Thoracic aorta (tissue), 2 donors: ENCODE data around the gene MBNL1. TPM values are rescaled to one million over a fixed set of nuclear protein-coding genes. Genes with fewer than 3 reads are reported as not detected.
A peak's percentile ranks its signal among the peaks of the same experiment; 100 is the strongest.

ENCODE experiments used
- ATAC-seq: fragments of 150-250 bp; one replicate; pipeline ENCODE4 v1.8.0; 2017; ENCODE audit warnings: low read depth; ENCODE audit not compliant: insufficient number of reproducible peaks, low FRiP score
- DNase-seq: peaks from one replicate; pipeline ENCODE4 v3.0.0-alpha.2; 2020; ENCODE audit warnings: low spot score
- H3K27ac ChIP-seq, 2 donors: fragments of 200-600 bp; sonication (generic); 1 replicate in 1 of 2; 2 replicates in 1 of 2; pipeline ENCODE4 v1.5.1; 2016; ENCODE audit warnings: mild to moderate bottlenecking in 2 of 2, moderate library complexity in 2 of 2
- H3K27me3 ChIP-seq: fragments of 200-600 bp; sonication (generic); replicated peaks from 2 replicates; pipeline ENCODE4 v1.6.0; 2016; ENCODE audit warnings: mild to moderate bottlenecking; ENCODE audit not compliant: insufficient read depth
- H3K36me3 ChIP-seq: fragments of 200-600 bp; sonication (generic); one replicate; pipeline ENCODE4 v1.5.1; 2016
- H3K4me1 ChIP-seq, 2 donors: fragments of 200-600 bp; sonication (generic); 1 replicate in 1 of 2; 2 replicates in 1 of 2; pipeline versions ENCODE4 v1.5.1 to v1.6.0; 2016; ENCODE audit warnings: low read depth in 2 of 2, mild to moderate bottlenecking in 1 of 2; ENCODE audit not compliant: control insufficient read depth in 1 of 2
- H3K4me3 ChIP-seq: fragments of 200-600 bp; sonication (generic); 2 replicates; pipeline ENCODE4 v1.5.1; 2016; ENCODE audit warnings: mild to moderate bottlenecking
- H3K9me3 ChIP-seq: fragments of 200-600 bp; sonication (generic); 2 replicates; pipeline ENCODE4 v1.5.1; 2016
- total RNA-seq, 2 donors: library from RNA; depleted of rRNA; stranded (reverse); fragments of >200 nt; gene quantifications; one replicate each; pipeline versions ENCODE4 v1.1.0 to v1.2.3, GENCODE V29; 2016
- TF ChIP-seq, protein P1 (sequence below): fragments of 200-600 bp; sonication (generic); IDR thresholded peaks from one replicate; pipeline ENCODE4 v1.5.1; 2019; ENCODE audit warnings: antibody characterized with exemption

The MBNL1 gene
- total RNA-seq, 2 donors from 2014 or later: 783 to 1,062 TPM

GRCh38 chr3:152300029-152300731 is 31.5 kb downstream of the MBNL1 start:
- H3K27ac ChIP-seq: peak overlapping the region; percentile 62 to 83
- peaks cover 73 to 90% of the 10 kb centered on the region in 2 donors for H3K4me1 ChIP-seq
- DNase-seq (no peak), ATAC-seq (no peak)
- TF ChIP-seq, protein P1, sequence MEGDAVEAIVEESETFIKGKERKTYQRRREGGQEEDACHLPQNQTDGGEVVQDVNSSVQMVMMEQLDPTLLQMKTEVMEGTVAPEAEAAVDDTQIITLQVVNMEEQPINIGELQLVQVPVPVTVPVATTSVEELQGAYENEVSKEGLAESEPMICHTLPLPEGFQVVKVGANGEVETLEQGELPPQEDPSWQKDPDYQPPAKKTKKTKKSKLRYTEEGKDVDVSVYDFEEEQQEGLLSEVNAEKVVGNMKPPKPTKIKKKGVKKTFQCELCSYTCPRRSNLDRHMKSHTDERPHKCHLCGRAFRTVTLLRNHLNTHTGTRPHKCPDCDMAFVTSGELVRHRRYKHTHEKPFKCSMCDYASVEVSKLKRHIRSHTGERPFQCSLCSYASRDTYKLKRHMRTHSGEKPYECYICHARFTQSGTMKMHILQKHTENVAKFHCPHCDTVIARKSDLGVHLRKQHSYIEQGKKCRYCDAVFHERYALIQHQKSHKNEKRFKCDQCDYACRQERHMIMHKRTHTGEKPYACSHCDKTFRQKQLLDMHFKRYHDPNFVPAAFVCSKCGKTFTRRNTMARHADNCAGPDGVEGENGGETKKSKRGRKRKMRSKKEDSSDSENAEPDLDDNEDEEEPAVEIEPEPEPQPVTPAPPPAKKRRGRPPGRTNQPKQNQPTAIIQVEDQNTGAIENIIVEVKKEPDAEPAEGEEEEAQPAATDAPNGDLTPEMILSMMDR: no peak
- no peaks in the 10 kb centered on the region for H3K27me3 ChIP-seq
- H3K4me3 ChIP-seq: peak overlapping the region; percentile 67
- H3K9me3 ChIP-seq: no peaks in the 10 kb centered on the region
- H3K36me3 ChIP-seq: no peaks in the 10 kb centered on the region

- Histone ChIP-seq H3K27ac (peak overlapping the region; percentile 62 to 83), H3K4me1 (peaks cover 73 to 90% of the 10 kb centered on the region in 2 donors)
- ATAC-seq: no peak
These were observed 33.0 kb downstream of the MBNL1 start for GRCh38 chr3:152301745-152302181.

DNA sequence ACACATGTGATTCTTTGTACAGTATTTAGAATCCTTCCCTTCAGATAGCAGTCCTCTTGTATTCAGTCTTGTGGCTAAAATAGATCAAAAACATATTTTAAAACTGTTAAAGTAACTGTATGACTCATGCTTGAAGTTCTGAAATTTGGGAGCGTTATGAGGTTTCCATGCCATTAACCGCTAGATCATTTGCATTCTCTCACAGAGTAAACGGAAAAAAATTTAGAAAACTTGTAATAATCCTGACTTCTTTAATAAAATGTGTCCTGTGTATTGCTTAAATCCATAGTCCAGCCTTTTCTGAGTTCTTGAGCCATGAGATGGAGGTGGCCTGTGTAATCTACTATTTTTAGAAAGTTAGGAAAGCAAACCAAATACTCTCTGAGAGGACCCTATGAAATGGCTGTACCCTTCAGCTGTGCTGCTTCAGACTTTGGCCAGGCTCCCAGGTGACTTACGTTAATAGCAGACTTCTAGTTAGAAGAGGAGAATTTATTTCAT is 33.8 kb downstream of the MBNL1 start:
- Histone ChIP-seq H3K4me1 (peaks cover 72 to 90% of the 10 kb centered on the region in 2 donors), H3K27ac (peak overlapping the region; percentile 62 to 83), H3K36me3 (no peaks in the 10 kb centered on the region), H3K9me3 (no peaks in the 10 kb centered on the region), H3K4me3 (peak overlapping the region; percentile 67), H3K27me3 (no peaks in the 10 kb centered on the region)
- ATAC-seq: peak; percentile 81
- DNase-seq: no peak
- TF ChIP-seq, protein P1: no peak

More at GRCh38 chr3:152301745-152302181, 33.0 kb downstream of the MBNL1 start:
- Histone ChIP-seq H3K36me3 (no peaks in the 10 kb centered on the region), H3K9me3 (no peaks in the 10 kb centered on the region), H3K27me3 (no peaks in the 10 kb centered on the region), H3K4me3 (peak overlapping the region; percentile 67)
- DNase-seq: no peak
- TF ChIP-seq, protein P1: no peak

DNA sequence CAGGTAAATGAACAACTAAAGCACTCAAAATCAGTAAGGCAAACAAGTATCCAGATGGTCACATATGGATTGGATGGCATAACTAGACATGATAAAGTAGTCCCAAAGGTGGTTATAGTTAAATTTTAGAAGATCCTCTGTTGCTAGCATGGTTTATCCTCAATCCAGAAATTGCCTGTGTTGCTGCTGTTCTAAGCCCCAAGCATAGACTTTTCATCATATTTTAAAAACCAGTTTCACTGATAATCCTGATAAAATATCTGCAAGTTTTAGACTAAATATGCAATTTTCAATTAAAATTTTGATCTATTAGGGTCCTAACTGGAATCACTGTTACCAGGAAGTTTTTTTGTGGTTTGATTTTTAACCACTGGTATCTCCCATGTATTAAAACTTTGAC is 35.4 kb downstream of the MBNL1 start:
- H3K27me3 ChIP-seq: no peaks in the 10 kb centered on the region
- peaks cover 75 to 91% of the 10 kb centered on the region in 2 donors for H3K4me1 ChIP-seq
- DNase-seq (no peak), ATAC-seq (no peak)
- H3K4me3 ChIP-seq: peak overlapping the region; percentile 67
- no peaks in the 10 kb centered on the region for H3K36me3 ChIP-seq
- peak overlapping the region; percentile 68 to 83 for H3K27ac ChIP-seq
- H3K9me3 ChIP-seq: no peaks in the 10 kb centered on the region
- TF ChIP-seq, protein P1: no peak

DNA sequence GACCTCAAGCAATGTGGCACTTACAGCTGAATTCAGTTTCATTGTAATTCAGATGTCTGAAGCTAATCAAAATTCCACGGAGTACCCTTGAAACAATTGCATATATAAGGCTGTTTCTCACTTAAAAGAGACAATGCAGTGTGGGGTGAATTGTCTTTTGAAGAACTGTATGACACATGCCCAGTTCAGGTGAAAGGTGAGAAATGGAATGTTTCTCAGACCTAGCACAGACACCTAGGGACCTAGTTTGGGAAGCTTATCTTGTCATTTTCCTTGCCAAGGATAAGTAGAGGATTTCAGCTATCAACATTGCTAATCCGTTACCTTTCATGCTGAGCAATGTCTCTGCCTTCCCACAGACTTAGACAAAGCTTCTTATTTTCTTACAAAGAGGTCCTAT is 36.3 kb downstream of the MBNL1 start:
- Histone ChIP-seq H3K27ac (peak overlapping the region; percentile 68 to 83), H3K9me3 (no peaks in the 10 kb centered on the region), H3K4me1 (peaks cover 77 to 91% of the 10 kb centered on the region in 2 donors), H3K27me3 (no peaks in the 10 kb centered on the region), H3K4me3 (peak overlapping the region; percentile 22), H3K36me3 (no peaks in the 10 kb centered on the region)
- TF ChIP-seq, protein P1: no peak
- DNase-seq (no peak), ATAC-seq (no peak)
